ENCODE data around the gene SMYD3. TPM values are rescaled to one million over a fixed set of nuclear protein-coding genes. Genes with fewer than 3 reads are reported as not detected.
"Not testable (repeated sequence)": the region's sequence is repeated elsewhere in the genome, so short reads cannot be mapped to it uniquely, and the experiment has no call there.

The SMYD3 gene
- total and polyA plus RNA-seq, 5 donors: 6.8 to 11.6 (median 9.9) TPM

GRCh38 chr1:245715970-245716369, 791.1 kb downstream of the SMYD3 start:
- no peak overlapping the region for H3K4me3 ChIP-seq (ENCODE audit: low read length)
- DNase-seq (no peak), ATAC-seq (no peak)
- no peaks in the 10 kb centered on the region for H3K9me3 ChIP-seq (ENCODE audit: control insufficient read depth, low read length)
- H3K27ac ChIP-seq (ENCODE audit: low read length): no peak overlapping the region
- no peaks in the 10 kb centered on the region for H3K4me1 ChIP-seq (ENCODE audit: control insufficient read depth, insufficient read depth, low read length)
- intact Hi-C loops (cut with DNase I): no loop called here
- H3K27me3 ChIP-seq (ENCODE audit: control insufficient read depth, insufficient read depth): no peaks in the 10 kb centered on the region
- 70% methylated on average over 1 of the region's 1 CpG for WGBS

- Histone ChIP-seq H3K27ac (ENCODE audit: low read length) (no peak overlapping the region), H3K9me3 (ENCODE audit: control insufficient read depth, low read length) (no peaks in the 10 kb centered on the region), H3K4me1 (ENCODE audit: control insufficient read depth, insufficient read depth, low read length) (no peaks in the 10 kb centered on the region), H3K27me3 (ENCODE audit: control insufficient read depth, insufficient read depth) (no peaks in the 10 kb centered on the region), H3K4me3 (ENCODE audit: low read length) (no peak overlapping the region)
- WGBS: 52% methylated on average over 9 of the region's 9 CpGs
- intact Hi-C loops (cut with DNase I): no loop called here
- ATAC-seq (no peak), DNase-seq (no peak)
Measured at GRCh38 chr1:245715291-245715701, 791.8 kb downstream of the SMYD3 start.

- DNase-seq; H3K9me3 ChIP-seq (ENCODE audit: control insufficient read depth, low read length); H3K4me1 ChIP-seq (ENCODE audit: control insufficient read depth, insufficient read depth, low read length); intact Hi-C loops (cut with DNase I); H3K27ac ChIP-seq (ENCODE audit: low read length); ATAC-seq; H3K4me3 ChIP-seq (ENCODE audit: low read length); H3K27me3 ChIP-seq (ENCODE audit: control insufficient read depth, insufficient read depth): not testable (repeated sequence)
- 92% methylated on average over 3 of the region's 3 CpGs for WGBS
Measured at GRCh38 chr1:245714027-245714426, 793.1 kb downstream of the SMYD3 start.

GRCh38 chr1:245710961-245711903, 795.8 kb downstream of the SMYD3 start:
- Histone ChIP-seq H3K4me1 (ENCODE audit: control insufficient read depth, insufficient read depth, low read length) (no peaks in the 10 kb centered on the region), H3K9me3 (ENCODE audit: control insufficient read depth, low read length) (no peaks in the 10 kb centered on the region), H3K27ac (ENCODE audit: low read length) (no peak overlapping the region), H3K27me3 (ENCODE audit: control insufficient read depth, insufficient read depth) (no peaks in the 10 kb centered on the region), H3K4me3 (ENCODE audit: low read length) (no peak overlapping the region)
- 60% methylated on average over 30 of the region's 30 CpGs for WGBS
- no peak for ATAC-seq
- DNase-seq: no peak
- intact Hi-C loops (cut with DNase I): no loop called here

GRCh38 chr1:245707941-245708340, 799.1 kb downstream of the SMYD3 start:
- no peak for ATAC-seq
- 95% methylated on average over 5 of the region's 5 CpGs for WGBS
- Histone ChIP-seq H3K27me3 (ENCODE audit: control insufficient read depth, insufficient read depth) (no peaks in the 10 kb centered on the region), H3K9me3 (ENCODE audit: control insufficient read depth, low read length) (no peaks in the 10 kb centered on the region), H3K4me1 (ENCODE audit: control insufficient read depth, insufficient read depth, low read length) (no peaks in the 10 kb centered on the region), H3K4me3 (ENCODE audit: low read length) (no peak overlapping the region), H3K27ac (ENCODE audit: low read length) (no peak overlapping the region)
- intact Hi-C loops (cut with DNase I): no loop called here
- DNase-seq: no peak

- WGBS: 69% methylated on average over 7 of the region's 7 CpGs
- no peak overlapping the region for H3K27ac ChIP-seq (ENCODE audit: low read length)
- H3K27me3 ChIP-seq (ENCODE audit: control insufficient read depth, insufficient read depth): no peaks in the 10 kb centered on the region
- ATAC-seq: no peak
- DNase-seq: no peak
- intact Hi-C loops (cut with DNase I): no loop called here
- H3K4me1 ChIP-seq (ENCODE audit: control insufficient read depth, insufficient read depth, low read length): no peaks in the 10 kb centered on the region
- no peaks in the 10 kb centered on the region for H3K9me3 ChIP-seq (ENCODE audit: control insufficient read depth, low read length)
- no peak overlapping the region for H3K4me3 ChIP-seq (ENCODE audit: low read length)
Measured at GRCh38 chr1:245704765-245705164, 802.3 kb downstream of the SMYD3 start.

- 76% methylated on average over 6 of the region's 6 CpGs for WGBS
- H3K27ac ChIP-seq (ENCODE audit: low read length): no peak overlapping the region
- intact Hi-C loops (cut with DNase I): no loop called here
- H3K4me1 ChIP-seq (ENCODE audit: control insufficient read depth, insufficient read depth, low read length): no peaks in the 10 kb centered on the region
- ATAC-seq (no peak), DNase-seq (no peak)
- H3K4me3 ChIP-seq (ENCODE audit: low read length): no peak overlapping the region
- no peaks in the 10 kb centered on the region for H3K9me3 ChIP-seq (ENCODE audit: control insufficient read depth, low read length)
- no peaks in the 10 kb centered on the region for H3K27me3 ChIP-seq (ENCODE audit: control insufficient read depth, insufficient read depth)
Measured at GRCh38 chr1:245704341-245704740, 802.7 kb downstream of the SMYD3 start.

- H3K9me3 ChIP-seq (ENCODE audit: control insufficient read depth, low read length): no peaks in the 10 kb centered on the region
- ATAC-seq: no peak
- no peak for DNase-seq
- H3K27ac ChIP-seq (ENCODE audit: low read length): no peak overlapping the region
- H3K27me3 ChIP-seq (ENCODE audit: control insufficient read depth, insufficient read depth): no peaks in the 10 kb centered on the region
- no peak overlapping the region for H3K4me3 ChIP-seq (ENCODE audit: low read length)
- 95% methylated on average over 13 of the region's 13 CpGs for WGBS
- intact Hi-C loops (cut with DNase I): no loop called here
- no peaks in the 10 kb centered on the region for H3K4me1 ChIP-seq (ENCODE audit: control insufficient read depth, insufficient read depth, low read length)
Measured at GRCh38 chr1:245702346-245702745, 804.7 kb downstream of the SMYD3 start.

GRCh38 chr1:245701631-245702030, 805.4 kb downstream of the SMYD3 start:
- Histone ChIP-seq H3K4me1 (ENCODE audit: control insufficient read depth, insufficient read depth, low read length) (no peaks in the 10 kb centered on the region), H3K9me3 (ENCODE audit: control insufficient read depth, low read length) (no peaks in the 10 kb centered on the region), H3K4me3 (ENCODE audit: low read length) (no peak overlapping the region), H3K27ac (ENCODE audit: low read length) (no peak overlapping the region), H3K27me3 (ENCODE audit: control insufficient read depth, insufficient read depth) (no peaks in the 10 kb centered on the region)
- ATAC-seq (no peak), DNase-seq (no peak)
- intact Hi-C loops (cut with DNase I): no loop called here
- WGBS: 91% methylated on average over 7 of the region's 7 CpGs

- Histone ChIP-seq H3K4me1 (ENCODE audit: control insufficient read depth, insufficient read depth, low read length) (no peaks in the 10 kb centered on the region), H3K27me3 (ENCODE audit: control insufficient read depth, insufficient read depth) (no peaks in the 10 kb centered on the region), H3K4me3 (ENCODE audit: low read length) (no peak overlapping the region), H3K27ac (ENCODE audit: low read length) (no peak overlapping the region), H3K9me3 (ENCODE audit: control insufficient read depth, low read length) (no peaks in the 10 kb centered on the region)
- intact Hi-C loops (cut with DNase I): no loop called here
- no peak for ATAC-seq
- no peak for DNase-seq
- 96% methylated on average over 13 of the region's 13 CpGs for WGBS
Measured at GRCh38 chr1:245700631-245701030, 806.4 kb downstream of the SMYD3 start.
